ENCODE measurements around the gene ALOX12B.

ALOX12B gene

GRCh38 chr17:8087075-8087951 is at the start of gene ALOX12B:
Gene ALOX12B (minus strand): TSS chr17:8087716. CDS start chr17:8087442, 274 bp downstream.
- no peak for DNase-seq

GRCh38 chr17:8133941-8134340 is 46.4 kb upstream of the ALOX12B start:
- DNase-seq: no peak

GRCh38 chr17:8133399-8133798 is 45.9 kb upstream of the ALOX12B start:
- no peak for DNase-seq

- DNase-seq: no peak
These were observed 44.4 kb upstream of the ALOX12B start for GRCh38 chr17:8131844-8132441.

- DNase-seq: no peak
These were observed 40.7 kb upstream of the ALOX12B start for GRCh38 chr17:8128125-8128784.

GRCh38 chr17:8126491-8127066 is 39.1 kb upstream of the ALOX12B start:
- peak; percentile 47 for DNase-seq

- DNase-seq: peak; percentile 16
These were observed 38.5 kb upstream of the ALOX12B start for GRCh38 chr17:8125947-8126490.

- peak; percentile 89 for DNase-seq
These were observed 37.8 kb upstream of the ALOX12B start for GRCh38 chr17:8125154-8125946.

GRCh38 chr17:8124350-8125153 is 37.0 kb upstream of the ALOX12B start:
- peak; percentile 28 for DNase-seq

- DNase-seq: no peak
These were observed 36.3 kb upstream of the ALOX12B start, which contains the start of gene HES7 for GRCh38 chr17:8123695-8124349. Gene HES7 (minus strand): TSS chr17:8124106. CDS start chr17:8124084, 22 bp downstream.

GRCh38 chr17:8122924-8123694 is 35.6 kb upstream of the ALOX12B start:
- peak; percentile 58 for DNase-seq

GRCh38 chr17:8122422-8122923 is 35.0 kb upstream of the ALOX12B start:
- peak; percentile 22 for DNase-seq

- DNase-seq: peak; percentile 51
These were observed 34.3 kb upstream of the ALOX12B start for GRCh38 chr17:8121681-8122421.

- DNase-seq: no peak
These were observed 33.8 kb upstream of the ALOX12B start for GRCh38 chr17:8121407-8121680.

GRCh38 chr17:8120520-8121406 is 33.2 kb upstream of the ALOX12B start:
- DNase-seq: peak; percentile 79

GRCh38 chr17:8119581-8120519 is 32.3 kb upstream of the ALOX12B start:
- peak; percentile 88 for DNase-seq

Measured in activated naive CD4-positive, alpha-beta T cell treated with Interleukin-2 at 50 U/mL for 16 hours (primary cell).